ENCODE results near the gene CMSS1. TPM values are rescaled to one million over a fixed set of nuclear protein-coding genes. Genes with fewer than 3 reads are reported as not detected.

The CMSS1 gene
- total RNA-seq, 2 donors from 2014 or later: 18.9 to 20.4 TPM

- no peaks in the 10 kb centered on the region for H3K27me3 Mint-ChIP-seq
- H3K4me3 Mint-ChIP-seq: no peak overlapping the region
- no peak overlapping the region for H3K27ac Mint-ChIP-seq
- DNase-seq: no peak
- H3K36me3 Mint-ChIP-seq (ENCODE audit: low read depth): no peaks in the 10 kb centered on the region
- peaks cover 16% of the 10 kb centered on the region for H3K4me1 Mint-ChIP-seq
- no peak for ATAC-seq
- H3K9me3 ChIP-seq (ENCODE audit: control insufficient read depth, low read length, poor library complexity, severe bottlenecking): no peaks in the 10 kb centered on the region
Measured at GRCh38 chr3:100067589-100067988, 249.9 kb downstream of the CMSS1 start.

DNA sequence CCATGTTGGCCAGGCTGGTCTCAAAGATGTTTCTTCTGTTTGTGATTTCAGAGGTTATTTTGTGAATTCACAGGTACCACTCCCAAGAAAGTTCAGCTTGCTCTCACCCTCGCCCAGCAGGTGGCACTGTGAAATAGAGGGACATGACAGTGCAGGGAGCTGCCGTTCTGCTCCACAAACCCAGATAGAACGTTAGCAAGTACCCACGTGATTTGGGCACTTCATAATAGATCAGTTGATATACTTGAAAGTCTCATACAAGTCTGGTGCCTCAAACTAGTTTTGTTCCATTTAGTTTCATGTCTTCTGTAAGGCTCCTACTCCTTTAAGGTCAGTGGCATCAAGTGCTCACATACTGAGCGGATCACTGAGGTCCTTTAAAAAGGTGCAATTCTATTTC is 251.2 kb downstream of the CMSS1 start:
- DNase-seq (peak; percentile 41 to 66 (median 46)), ATAC-seq (peak; percentile 97)
- Mint-ChIP-seq H3K4me1 (peaks cover 22% of the 10 kb centered on the region), H3K27me3 (no peaks in the 10 kb centered on the region), H3K4me3 (no peak overlapping the region), H3K27ac (no peak overlapping the region), H3K36me3 (ENCODE audit: low read depth) (no peaks in the 10 kb centered on the region)
- H3K9me3 ChIP-seq (ENCODE audit: control insufficient read depth, low read length, poor library complexity, severe bottlenecking): no peaks in the 10 kb centered on the region

DNA sequence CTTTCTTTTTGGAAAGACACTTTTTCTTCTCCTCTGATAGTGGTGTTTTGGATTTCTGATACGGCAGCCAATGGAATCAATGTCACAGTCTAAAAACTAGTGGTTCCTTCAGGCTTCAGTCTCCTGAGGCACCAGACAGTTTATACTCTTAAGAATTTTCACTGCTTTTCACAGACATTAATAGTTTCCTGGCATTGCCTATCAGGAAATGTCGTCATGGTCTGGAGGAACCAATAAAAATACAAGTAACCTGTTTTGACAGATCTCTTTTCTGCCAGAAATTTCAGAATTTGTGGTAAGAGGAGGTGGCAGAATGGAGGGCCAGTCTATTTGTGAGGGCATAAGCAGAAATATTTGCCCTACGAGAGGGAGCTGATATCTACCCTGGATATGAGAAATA is 251.8 kb downstream of the CMSS1 start:
- Mint-ChIP-seq H3K27ac (no peak overlapping the region), H3K4me1 (peaks cover 27% of the 10 kb centered on the region), H3K27me3 (no peaks in the 10 kb centered on the region), H3K4me3 (no peak overlapping the region), H3K36me3 (ENCODE audit: low read depth) (no peaks in the 10 kb centered on the region)
- DNase-seq: no peak
- no peaks in the 10 kb centered on the region for H3K9me3 ChIP-seq (ENCODE audit: control insufficient read depth, low read length, poor library complexity, severe bottlenecking)
- no peak for ATAC-seq

DNA sequence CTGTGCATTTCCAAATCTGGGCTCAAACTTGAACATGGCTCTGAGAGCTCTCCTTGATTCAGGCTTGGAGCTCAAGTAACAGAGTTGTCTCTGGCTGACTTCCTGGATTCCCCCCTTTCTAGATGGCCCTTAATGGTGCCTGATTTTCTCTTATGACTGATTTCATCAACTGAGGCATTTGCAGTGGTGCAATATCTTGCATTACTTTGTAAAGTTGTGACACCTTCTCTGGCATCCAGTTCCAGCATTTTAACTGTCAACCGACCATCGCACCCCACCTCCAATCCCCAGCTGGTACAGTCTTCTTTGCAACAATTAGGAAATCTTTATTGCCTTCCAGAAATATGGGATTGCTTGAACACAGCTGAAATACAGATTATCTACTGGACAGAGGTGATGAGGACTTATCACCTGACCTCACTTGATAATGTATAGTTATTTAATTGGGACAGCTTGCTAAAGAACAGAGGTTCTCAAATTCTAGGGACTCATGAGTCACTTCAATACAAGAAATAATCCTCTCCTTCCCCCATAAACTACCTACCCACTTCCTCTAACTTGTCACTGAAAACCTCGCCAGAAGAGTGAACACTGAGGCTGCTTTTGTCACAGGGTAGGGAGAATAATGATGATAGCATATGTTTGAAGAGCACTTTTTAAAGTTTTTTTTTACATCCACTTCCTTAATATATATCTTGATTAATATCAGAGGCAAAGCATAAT is 254.8 kb downstream of the CMSS1 start:
- Mint-ChIP-seq H3K4me1 (peaks cover 30% of the 10 kb centered on the region), H3K36me3 (ENCODE audit: low read depth) (no peaks in the 10 kb centered on the region), H3K27me3 (no peaks in the 10 kb centered on the region), H3K4me3 (no peak overlapping the region), H3K27ac (peak overlapping the region; percentile 27)
- ATAC-seq: peak; percentile 41
- H3K9me3 ChIP-seq (ENCODE audit: control insufficient read depth, low read length, poor library complexity, severe bottlenecking): no peaks in the 10 kb centered on the region
- DNase-seq: no peak

DNA sequence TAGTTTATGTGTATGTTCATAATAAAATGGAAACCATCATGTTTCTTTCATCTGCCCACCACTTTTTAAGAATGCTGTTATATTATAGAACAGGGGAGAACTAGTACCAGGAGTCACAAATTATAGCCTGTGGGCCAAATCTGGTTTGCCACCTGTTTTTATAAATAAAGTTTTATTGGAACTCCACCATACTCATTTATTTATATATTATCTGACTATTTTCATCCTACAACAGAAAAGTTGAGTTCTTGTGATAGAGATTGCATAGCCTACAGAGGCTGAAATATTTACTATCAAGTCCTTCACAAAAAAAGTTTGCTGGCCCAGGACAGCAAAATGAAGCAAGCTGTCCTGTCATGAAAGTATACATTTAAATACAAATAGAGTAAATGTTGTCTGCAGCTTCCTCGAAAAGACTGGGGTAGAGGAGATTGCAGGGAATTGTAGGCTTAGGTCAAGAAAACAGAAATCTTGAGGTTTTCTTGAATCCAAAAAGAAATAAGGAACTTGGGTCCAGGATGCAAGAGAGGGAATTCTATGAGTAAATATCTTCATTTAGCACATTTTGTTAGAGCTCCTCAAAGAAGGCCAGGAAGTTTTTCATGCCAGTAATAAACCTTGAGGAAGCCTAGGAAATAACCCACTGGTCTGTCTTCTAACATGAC is 255.5 kb downstream of the CMSS1 start:
- H3K4me1 Mint-ChIP-seq: peaks cover 30% of the 10 kb centered on the region
- ATAC-seq (no peak), DNase-seq (no peak)
- H3K9me3 ChIP-seq (ENCODE audit: control insufficient read depth, low read length, poor library complexity, severe bottlenecking): no peaks in the 10 kb centered on the region
- no peaks in the 10 kb centered on the region for H3K36me3 Mint-ChIP-seq (ENCODE audit: low read depth)
- H3K27me3 Mint-ChIP-seq: no peaks in the 10 kb centered on the region
- peak overlapping the region; percentile 74 for H3K4me3 Mint-ChIP-seq
- H3K27ac Mint-ChIP-seq: no peak overlapping the region

- Mint-ChIP-seq H3K27me3 (no peaks in the 10 kb centered on the region), H3K4me1 (peaks cover 29% of the 10 kb centered on the region), H3K36me3 (ENCODE audit: low read depth) (no peaks in the 10 kb centered on the region), H3K4me3 (peak overlapping the region; percentile 74), H3K27ac (peak overlapping the region; percentile 29)
- no peaks in the 10 kb centered on the region for H3K9me3 ChIP-seq (ENCODE audit: control insufficient read depth, low read length, poor library complexity, severe bottlenecking)
- DNase-seq (no peak), ATAC-seq (no peak)
Measured at GRCh38 chr3:100073714-100074307, 256.1 kb downstream of the CMSS1 start.

GRCh38 chr3:100075196-100075595 is 257.5 kb downstream of the CMSS1 start:
- no peaks in the 10 kb centered on the region for H3K27me3 Mint-ChIP-seq
- H3K9me3 ChIP-seq (ENCODE audit: control insufficient read depth, low read length, poor library complexity, severe bottlenecking): no peaks in the 10 kb centered on the region
- DNase-seq: no peak
- ATAC-seq: no peak
- no peak overlapping the region for H3K4me3 Mint-ChIP-seq
- H3K4me1 Mint-ChIP-seq: peaks cover 24% of the 10 kb centered on the region
- H3K27ac Mint-ChIP-seq: no peak overlapping the region
- no peaks in the 10 kb centered on the region for H3K36me3 Mint-ChIP-seq (ENCODE audit: low read depth)

- ATAC-seq (no peak), DNase-seq (no peak)
- Mint-ChIP-seq H3K27me3 (no peaks in the 10 kb centered on the region), H3K36me3 (ENCODE audit: low read depth) (no peaks in the 10 kb centered on the region), H3K4me3 (no peak overlapping the region), H3K4me1 (peaks cover 24% of the 10 kb centered on the region), H3K27ac (no peak overlapping the region)
- no peaks in the 10 kb centered on the region for H3K9me3 ChIP-seq (ENCODE audit: control insufficient read depth, low read length, poor library complexity, severe bottlenecking)
Measured at GRCh38 chr3:100075851-100076730, 258.4 kb downstream of the CMSS1 start.

DNA sequence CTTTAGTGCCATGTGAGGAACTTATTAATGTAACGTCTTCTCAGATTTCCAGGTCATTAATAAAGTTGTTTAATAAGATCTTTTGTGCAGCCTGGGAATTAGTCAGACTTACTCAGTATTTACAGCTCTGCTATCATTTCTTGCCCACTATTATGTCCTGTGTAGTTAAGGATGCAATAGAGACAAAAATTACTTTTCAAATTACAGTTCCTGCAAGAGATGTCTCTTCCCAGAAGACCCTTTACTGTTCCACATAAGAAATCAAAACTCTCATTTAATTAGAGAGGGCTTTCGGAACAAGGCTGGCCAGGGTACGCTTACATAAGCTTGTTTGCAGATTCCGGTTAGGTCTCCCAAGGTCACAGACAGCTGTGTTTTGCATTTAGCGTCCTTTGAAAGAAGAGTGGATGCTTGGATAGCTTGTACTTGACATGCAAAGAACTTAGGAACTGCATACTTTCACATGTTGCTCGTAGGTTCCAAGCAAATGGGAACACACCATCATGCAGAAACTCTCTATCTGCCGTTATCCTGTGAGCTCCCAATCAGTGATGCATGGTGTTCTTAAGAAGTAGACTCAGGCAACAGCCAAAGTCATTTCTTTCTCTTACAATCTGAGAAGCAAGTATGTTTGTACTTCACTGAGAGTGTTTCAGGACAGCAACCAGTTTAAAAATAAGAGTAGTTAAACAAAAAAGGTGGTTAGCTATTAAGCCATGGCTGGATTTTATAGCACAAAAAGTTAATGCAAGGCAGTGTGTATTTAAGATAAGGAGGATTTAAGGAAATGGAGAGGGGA is 259.3 kb downstream of the CMSS1 start:
- ATAC-seq: no peak
- DNase-seq: no peak
- Mint-ChIP-seq H3K4me3 (no peak overlapping the region), H3K4me1 (peaks cover 20% of the 10 kb centered on the region), H3K27me3 (no peaks in the 10 kb centered on the region), H3K27ac (no peak overlapping the region), H3K36me3 (ENCODE audit: low read depth) (no peaks in the 10 kb centered on the region)
- H3K9me3 ChIP-seq (ENCODE audit: control insufficient read depth, low read length, poor library complexity, severe bottlenecking): no peaks in the 10 kb centered on the region

GRCh38 chr3:100079328-100079727 is 261.7 kb downstream of the CMSS1 start:
- no peak overlapping the region for H3K4me3 Mint-ChIP-seq
- no peaks in the 10 kb centered on the region for H3K27me3 Mint-ChIP-seq
- no peaks in the 10 kb centered on the region for H3K9me3 ChIP-seq (ENCODE audit: control insufficient read depth, low read length, poor library complexity, severe bottlenecking)
- no peak overlapping the region for H3K27ac Mint-ChIP-seq
- DNase-seq (no peak), ATAC-seq (no peak)
- peaks cover 5% of the 10 kb centered on the region for H3K4me1 Mint-ChIP-seq
- H3K36me3 Mint-ChIP-seq (ENCODE audit: low read depth): no peaks in the 10 kb centered on the region

- Mint-ChIP-seq H3K4me1 (peaks cover 3% of the 10 kb centered on the region), H3K36me3 (ENCODE audit: low read depth) (no peaks in the 10 kb centered on the region), H3K4me3 (no peak overlapping the region), H3K27ac (no peak overlapping the region), H3K27me3 (no peaks in the 10 kb centered on the region)
- no peak for DNase-seq
- no peaks in the 10 kb centered on the region for H3K9me3 ChIP-seq (ENCODE audit: control insufficient read depth, low read length, poor library complexity, severe bottlenecking)
- ATAC-seq: no peak
Measured at GRCh38 chr3:100080573-100080972, 262.9 kb downstream of the CMSS1 start.

DNA sequence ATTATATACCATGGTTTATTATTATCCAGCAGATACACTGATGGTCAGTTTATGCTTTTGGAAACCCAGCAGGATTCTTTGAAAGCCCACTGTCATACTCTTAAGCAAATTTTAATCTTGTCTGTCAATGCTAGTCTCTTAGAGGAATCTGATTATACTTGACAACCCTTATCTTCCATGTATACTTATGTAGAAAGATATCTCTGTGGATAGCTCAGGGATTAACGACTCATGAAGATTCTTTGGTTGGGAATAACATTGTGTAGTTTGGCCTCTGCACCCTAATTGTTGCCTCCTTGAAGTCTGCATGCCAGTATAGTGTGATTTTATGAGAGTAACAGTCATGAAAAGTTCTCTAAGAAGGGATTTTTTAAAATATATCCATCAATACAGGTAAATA is 263.6 kb downstream of the CMSS1 start:
- Mint-ChIP-seq H3K27ac (no peak overlapping the region), H3K27me3 (no peaks in the 10 kb centered on the region), H3K36me3 (ENCODE audit: low read depth) (no peaks in the 10 kb centered on the region), H3K4me3 (no peak overlapping the region), H3K4me1 (no peaks in the 10 kb centered on the region)
- ATAC-seq (no peak), DNase-seq (no peak)
- H3K9me3 ChIP-seq (ENCODE audit: control insufficient read depth, low read length, poor library complexity, severe bottlenecking): no peaks in the 10 kb centered on the region
